ENCODE results near the gene EGFL6. TPM values are rescaled to one million over a fixed set of nuclear protein-coding genes. Genes with fewer than 3 reads are reported as not detected.
A peak's percentile ranks its signal among the peaks of the same experiment; 100 is the strongest.
"Not testable (repeated sequence)": the region's sequence is repeated elsewhere in the genome, so short reads cannot be mapped to it uniquely, and the experiment has no call there.

Gene EGFL6
- polyA plus RNA-seq, 1 of the 3 experiments (the other 2 are of a cell fraction) = 0.25 TPM

DNA sequence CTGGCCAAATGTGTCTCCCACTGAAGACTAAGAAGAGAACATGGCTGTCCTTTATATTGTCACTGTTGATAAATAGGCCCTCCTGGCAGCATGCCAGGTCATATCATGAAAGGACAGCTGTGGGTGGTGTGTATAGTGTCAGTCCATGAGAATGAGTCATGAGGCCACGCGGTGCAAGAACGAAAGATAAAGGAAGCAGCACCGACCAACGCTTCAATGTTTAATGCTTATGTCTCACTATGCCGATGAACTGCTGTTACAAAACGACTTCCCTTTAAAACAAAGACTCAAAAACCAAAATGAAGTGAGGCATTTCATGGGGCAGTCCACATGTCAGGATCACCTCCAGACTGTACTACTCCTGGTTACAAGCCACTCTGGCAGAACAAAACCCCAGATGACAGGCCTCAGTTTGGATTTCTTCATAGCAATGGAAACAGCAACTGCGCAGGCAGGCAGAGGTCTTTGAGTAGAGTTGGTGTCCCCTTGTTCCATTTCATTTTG, 78.4 kb downstream of the EGFL6 start:
- Histone ChIP-seq H3K4me1 (ENCODE audit: control insufficient read depth in 1 of 2, insufficient read depth in 2 of 2, low read depth in 1 of 2, low read length in 1 of 2) (peaks cover 0 to 6% of the 10 kb centered on the region in 2 experiments; a peak in 2 of 4 replicates), H3K79me2 (ENCODE audit: insufficient read depth) (no peaks in the 10 kb centered on the region), H3K36me3 (replicated peaks in 1 of 2; ENCODE audit: control insufficient read depth in 1 of 2, insufficient read depth in 2 of 2, low read length in 1 of 2) (no peaks in the 10 kb centered on the region), H3K9me2 (no peaks in the 10 kb centered on the region), H3F3A (replicated peaks; ENCODE audit: insufficient read depth) (peaks cover 19% of the 10 kb centered on the region), H2AFZ (ENCODE audit: low read depth) (no peak overlapping the region), H3K9me3 (no peaks in the 10 kb centered on the region), H3K4me2 (no peak overlapping the region), H3K4me3 (ENCODE audit: low read depth in 2 of 2, low read length in 1 of 2) (no peak overlapping the region), H3K27me3 (ENCODE audit: insufficient read depth) (no peaks in the 10 kb centered on the region), H4K20me1 (ENCODE audit: insufficient read depth) (no peaks in the 10 kb centered on the region), H3K9ac (no peak overlapping the region), H3K27ac (ENCODE audit: low read depth in 2 of 2, low read length in 1 of 2) (no peak overlapping the region)
- TF ChIP-seq NFIC (IDR thresholded peaks at IDR 0.05; ENCODE audit: borderline replicate concordance) (peak; percentile 43), MEF2A (IDR thresholded peaks at IDR 0.05; ENCODE audit: borderline replicate concordance, low read depth) (no peak), FOSL2 (IDR thresholded peaks at IDR 0.05; ENCODE audit: borderline replicate concordance, low read depth) (no peak), MXI1 (IDR thresholded peaks at IDR 0.05; ENCODE audit: low read depth, low read length) (no peak)
- TF ChIP-seq, protein P1, sequence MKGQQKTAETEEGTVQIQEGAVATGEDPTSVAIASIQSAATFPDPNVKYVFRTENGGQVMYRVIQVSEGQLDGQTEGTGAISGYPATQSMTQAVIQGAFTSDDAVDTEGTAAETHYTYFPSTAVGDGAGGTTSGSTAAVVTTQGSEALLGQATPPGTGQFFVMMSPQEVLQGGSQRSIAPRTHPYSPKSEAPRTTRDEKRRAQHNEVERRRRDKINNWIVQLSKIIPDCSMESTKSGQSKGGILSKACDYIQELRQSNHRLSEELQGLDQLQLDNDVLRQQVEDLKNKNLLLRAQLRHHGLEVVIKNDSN (IDR thresholded peaks at IDR 0.05; ENCODE audit: borderline replicate concordance, low read depth) = no peak
- WGBS (ENCODE audit: low lambda C conversion rate) = 57% methylated on average over 8 of the region's 8 CpGs
- DNase-seq = no peak
- ChIA-PET CTCF (no interaction called here), POLR2A (no interaction called here)

DNA sequence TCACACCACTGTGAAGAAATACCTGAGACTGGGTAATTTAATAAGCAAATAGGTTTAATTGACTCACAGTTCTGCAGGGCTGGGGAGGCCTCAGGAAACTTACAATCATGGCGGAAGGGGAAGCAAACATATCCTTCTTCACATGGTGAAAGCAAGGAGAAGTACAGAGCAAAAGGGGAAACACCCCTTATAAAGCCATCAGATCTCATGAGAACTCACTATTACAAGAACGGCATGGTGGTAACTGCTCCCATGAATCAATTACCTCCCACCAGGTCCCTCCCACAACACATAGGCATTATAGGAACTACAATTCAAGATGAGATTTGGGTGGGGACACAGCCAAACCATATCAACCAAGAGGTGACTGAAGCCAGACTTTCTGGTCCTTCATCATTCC, 78.9 kb downstream of the EGFL6 start:
- H3F3A ChIP-seq (replicated peaks; ENCODE audit: insufficient read depth) = peaks cover 22% of the 10 kb centered on the region
- H2AFZ ChIP-seq (ENCODE audit: low read depth); H3K79me2 ChIP-seq (ENCODE audit: insufficient read depth); POLR2A ChIA-PET; H3K9ac ChIP-seq; H3K4me1 ChIP-seq (ENCODE audit: control insufficient read depth in 1 of 2, insufficient read depth in 2 of 2, low read depth in 1 of 2, low read length in 1 of 2); H3K9me3 ChIP-seq; CTCF ChIA-PET; H3K27me3 ChIP-seq (ENCODE audit: insufficient read depth); DNase-seq; H3K9me2 ChIP-seq; H3K27ac ChIP-seq (ENCODE audit: low read depth in 2 of 2, low read length in 1 of 2); H3K4me3 ChIP-seq (ENCODE audit: low read depth in 2 of 2, low read length in 1 of 2); H3K4me2 ChIP-seq; H3K36me3 ChIP-seq (replicated peaks in 1 of 2; ENCODE audit: control insufficient read depth in 1 of 2, insufficient read depth in 2 of 2, low read length in 1 of 2); H4K20me1 ChIP-seq (ENCODE audit: insufficient read depth): not testable (repeated sequence)
- WGBS (ENCODE audit: low lambda C conversion rate) = 68% methylated on average over 2 of the region's 2 CpGs

DNA sequence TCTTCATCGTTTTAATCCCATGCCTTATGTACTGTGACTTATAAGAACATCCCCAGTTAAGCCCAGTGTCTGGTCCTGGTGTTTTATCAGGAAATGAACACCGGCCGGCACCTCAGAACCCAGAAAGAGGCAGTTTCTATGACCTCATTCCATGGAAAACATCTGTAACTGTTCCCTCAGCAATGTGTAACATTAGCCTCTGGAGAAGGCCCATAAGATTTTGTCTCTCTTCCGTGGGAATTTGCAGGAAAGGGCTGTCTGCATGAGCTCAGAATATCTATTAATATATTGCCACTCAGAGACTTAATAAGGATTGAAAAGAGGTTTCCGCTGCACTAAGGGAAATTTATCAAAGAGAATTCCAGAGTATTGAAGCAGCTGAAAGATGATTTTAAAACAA, 80.4 kb downstream of the EGFL6 start:
- Histone ChIP-seq H2AFZ (ENCODE audit: low read depth) (no peak overlapping the region; the same call in 1 of the 2 replicates), H3K9me2 (no peaks in the 10 kb centered on the region), H3F3A (replicated peaks; ENCODE audit: insufficient read depth) (peaks cover 29% of the 10 kb centered on the region), H3K27ac (ENCODE audit: low read depth in 2 of 2, low read length in 1 of 2) (peak overlapping the region in 1 of 2 experiments; percentile 57; a peak in 1 of 4 replicates), H3K79me2 (ENCODE audit: insufficient read depth) (no peaks in the 10 kb centered on the region), H3K9me3 (no peaks in the 10 kb centered on the region), H3K4me2 (no peak overlapping the region), H3K27me3 (ENCODE audit: insufficient read depth) (no peaks in the 10 kb centered on the region), H4K20me1 (ENCODE audit: insufficient read depth) (no peaks in the 10 kb centered on the region), H3K9ac (no peak overlapping the region), H3K4me3 (ENCODE audit: low read depth in 2 of 2, low read length in 1 of 2) (no peak overlapping the region), H3K36me3 (replicated peaks in 1 of 2; ENCODE audit: control insufficient read depth in 1 of 2, insufficient read depth in 2 of 2, low read length in 1 of 2) (no peaks in the 10 kb centered on the region), H3K4me1 (ENCODE audit: control insufficient read depth in 1 of 2, insufficient read depth in 2 of 2, low read depth in 1 of 2, low read length in 1 of 2) (peaks cover 0 to 6% of the 10 kb centered on the region in 2 experiments; a peak in 2 of 4 replicates)
- WGBS (ENCODE audit: low lambda C conversion rate) = 37% methylated on average over 5 of the region's 5 CpGs
- CTCF ChIA-PET = interaction anchor here (2.5 kb wide), 1 partner anchor 143 kb away, joined by 14 read pairs; no protein-coding TSS in a partner anchor
- POLR2A ChIA-PET = no interaction called here
- no peak for DNase-seq
- TF ChIP-seq, protein P2, sequence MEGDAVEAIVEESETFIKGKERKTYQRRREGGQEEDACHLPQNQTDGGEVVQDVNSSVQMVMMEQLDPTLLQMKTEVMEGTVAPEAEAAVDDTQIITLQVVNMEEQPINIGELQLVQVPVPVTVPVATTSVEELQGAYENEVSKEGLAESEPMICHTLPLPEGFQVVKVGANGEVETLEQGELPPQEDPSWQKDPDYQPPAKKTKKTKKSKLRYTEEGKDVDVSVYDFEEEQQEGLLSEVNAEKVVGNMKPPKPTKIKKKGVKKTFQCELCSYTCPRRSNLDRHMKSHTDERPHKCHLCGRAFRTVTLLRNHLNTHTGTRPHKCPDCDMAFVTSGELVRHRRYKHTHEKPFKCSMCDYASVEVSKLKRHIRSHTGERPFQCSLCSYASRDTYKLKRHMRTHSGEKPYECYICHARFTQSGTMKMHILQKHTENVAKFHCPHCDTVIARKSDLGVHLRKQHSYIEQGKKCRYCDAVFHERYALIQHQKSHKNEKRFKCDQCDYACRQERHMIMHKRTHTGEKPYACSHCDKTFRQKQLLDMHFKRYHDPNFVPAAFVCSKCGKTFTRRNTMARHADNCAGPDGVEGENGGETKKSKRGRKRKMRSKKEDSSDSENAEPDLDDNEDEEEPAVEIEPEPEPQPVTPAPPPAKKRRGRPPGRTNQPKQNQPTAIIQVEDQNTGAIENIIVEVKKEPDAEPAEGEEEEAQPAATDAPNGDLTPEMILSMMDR (IDR thresholded peaks at IDR 0.05) = no peak
- TF ChIP-seq RXRA (IDR thresholded peaks at IDR 0.05; ENCODE audit: borderline replicate concordance, low read depth) (no peak), FOXM1 (IDR thresholded peaks at IDR 0.05; ENCODE audit: low read depth) (no peak), SMC3 (IDR thresholded peaks at IDR 0.05; ENCODE audit: low read depth, low read length) (no peak), YY1 (IDR thresholded peaks at IDR 0.05; ENCODE audit: low read depth) (no peak), TAF1 (IDR thresholded peaks at IDR 0.05; ENCODE audit: borderline replicate concordance, low read depth, low read length) (no peak), RFX5 (IDR thresholded peaks at IDR 0.05; ENCODE audit: low read length) (no peak), GATA2 (CRISPR knock-in tag; IDR thresholded peaks at IDR 0.05) (no peak), JUND (IDR thresholded peaks at IDR 0.05) (no peak)
- TF ChIP-seq, protein P1 (IDR thresholded peaks at IDR 0.05; ENCODE audit: borderline replicate concordance, low read depth) = no peak
- TF ChIP-seq, protein P3, sequence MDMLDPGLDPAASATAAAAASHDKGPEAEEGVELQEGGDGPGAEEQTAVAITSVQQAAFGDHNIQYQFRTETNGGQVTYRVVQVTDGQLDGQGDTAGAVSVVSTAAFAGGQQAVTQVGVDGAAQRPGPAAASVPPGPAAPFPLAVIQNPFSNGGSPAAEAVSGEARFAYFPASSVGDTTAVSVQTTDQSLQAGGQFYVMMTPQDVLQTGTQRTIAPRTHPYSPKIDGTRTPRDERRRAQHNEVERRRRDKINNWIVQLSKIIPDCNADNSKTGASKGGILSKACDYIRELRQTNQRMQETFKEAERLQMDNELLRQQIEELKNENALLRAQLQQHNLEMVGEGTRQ (IDR thresholded peaks at IDR 0.05; ENCODE audit: borderline replicate concordance, low read depth, low read length) = no peak

Data from SK-N-SH (cell line).